Measurements from ENCODE around the gene APOL1.
A peak's percentile ranks its signal among the peaks of the same experiment; 100 is the strongest.
"Not testable (repeated sequence)": the region's sequence is repeated elsewhere in the genome, so short reads cannot be mapped to it uniquely, and the experiment has no call there.

Gene APOL1

GRCh38 chr22:36224245-36224644, 28.7 kb upstream of the APOL1 start:
- FAIRE-seq = no peak
- no peak for TF ChIP-seq POLR2AphosphoS5 (IDR thresholded peaks at IDR 0.05; ENCODE audit: low read depth, low read length)
- TF ChIP-seq PAX5 (IDR thresholded peaks at IDR 0.05; ENCODE audit: insufficient read depth, low read length, severe bottlenecking) = no peak
- TF ChIP-seq POLR2A (IDR thresholded peaks at IDR 0.05; ENCODE audit: low read depth, low read length) = no peak
- no peak for TF ChIP-seq TAF1 (IDR thresholded peaks at IDR 0.05; ENCODE audit: low read depth, low read length)
- TF ChIP-seq POU2F2 (IDR thresholded peaks at IDR 0.05; ENCODE audit: low read depth, low read length) = no peak
- no peak for TF ChIP-seq SPI1 (IDR thresholded peaks at IDR 0.05; ENCODE audit: low read depth, low read length)
- DNase-seq (ENCODE audit: insufficient read length, low spot score) = no peak

GRCh38 chr22:36225333-36225922, 27.5 kb upstream of the APOL1 start:
- no peak for FAIRE-seq
- TF ChIP-seq SPI1 (IDR thresholded peaks at IDR 0.05; ENCODE audit: low read depth, low read length) (no peak), TAF1 (IDR thresholded peaks at IDR 0.05; ENCODE audit: low read depth, low read length) (no peak), POLR2AphosphoS5 (IDR thresholded peaks at IDR 0.05; ENCODE audit: low read depth, low read length) (no peak), PAX5 (IDR thresholded peaks at IDR 0.05; ENCODE audit: insufficient read depth, low read length, severe bottlenecking) (no peak), POLR2A (IDR thresholded peaks at IDR 0.05; ENCODE audit: low read depth, low read length) (no peak), POU2F2 (IDR thresholded peaks at IDR 0.05; ENCODE audit: low read depth, low read length) (no peak)
- no peak for DNase-seq (ENCODE audit: insufficient read length, low spot score)

GRCh38 chr22:36226189-36226588, 26.7 kb upstream of the APOL1 start:
- DNase-seq (ENCODE audit: insufficient read length, low spot score) = no peak
- no peak for TF ChIP-seq POLR2A (IDR thresholded peaks at IDR 0.05; ENCODE audit: low read depth, low read length)
- TF ChIP-seq POLR2AphosphoS5 (IDR thresholded peaks at IDR 0.05; ENCODE audit: low read depth, low read length) = no peak
- TF ChIP-seq SPI1 (IDR thresholded peaks at IDR 0.05; ENCODE audit: low read depth, low read length) = no peak
- no peak for TF ChIP-seq POU2F2 (IDR thresholded peaks at IDR 0.05; ENCODE audit: low read depth, low read length)
- TF ChIP-seq PAX5 (IDR thresholded peaks at IDR 0.05; ENCODE audit: insufficient read depth, low read length, severe bottlenecking) = no peak
- TF ChIP-seq TAF1 (IDR thresholded peaks at IDR 0.05; ENCODE audit: low read depth, low read length) = no peak
- no peak for FAIRE-seq

- FAIRE-seq = no peak
- TF ChIP-seq SPI1 (IDR thresholded peaks at IDR 0.05; ENCODE audit: low read depth, low read length) = no peak
- TF ChIP-seq PAX5 (IDR thresholded peaks at IDR 0.05; ENCODE audit: insufficient read depth, low read length, severe bottlenecking) = no peak
- TF ChIP-seq POU2F2 (IDR thresholded peaks at IDR 0.05; ENCODE audit: low read depth, low read length) = no peak
- no peak for TF ChIP-seq TAF1 (IDR thresholded peaks at IDR 0.05; ENCODE audit: low read depth, low read length)
- no peak for TF ChIP-seq POLR2AphosphoS5 (IDR thresholded peaks at IDR 0.05; ENCODE audit: low read depth, low read length)
- no peak for TF ChIP-seq POLR2A (IDR thresholded peaks at IDR 0.05; ENCODE audit: low read depth, low read length)
- DNase-seq (ENCODE audit: insufficient read length, low spot score) = no peak
Observed at GRCh38 chr22:36227396-36227795, 25.5 kb upstream of the APOL1 start.

- no peak for FAIRE-seq
- TF ChIP-seq POLR2AphosphoS5 (IDR thresholded peaks at IDR 0.05; ENCODE audit: low read depth, low read length) (no peak), TAF1 (IDR thresholded peaks at IDR 0.05; ENCODE audit: low read depth, low read length) (no peak), POU2F2 (IDR thresholded peaks at IDR 0.05; ENCODE audit: low read depth, low read length) (no peak), SPI1 (IDR thresholded peaks at IDR 0.05; ENCODE audit: low read depth, low read length) (no peak), PAX5 (IDR thresholded peaks at IDR 0.05; ENCODE audit: insufficient read depth, low read length, severe bottlenecking) (no peak), POLR2A (IDR thresholded peaks at IDR 0.05; ENCODE audit: low read depth, low read length) (no peak)
- no peak for DNase-seq (ENCODE audit: insufficient read length, low spot score)
Observed at GRCh38 chr22:36227806-36228205, 25.1 kb upstream of the APOL1 start.

GRCh38 chr22:36228369-36228768, 24.6 kb upstream of the APOL1 start:
- FAIRE-seq = not testable (repeated sequence)

GRCh38 chr22:36228944-36229343, 24.0 kb upstream of the APOL1 start:
- no peak for FAIRE-seq
- TF ChIP-seq SPI1 (IDR thresholded peaks at IDR 0.05; ENCODE audit: low read depth, low read length) (no peak), POLR2AphosphoS5 (IDR thresholded peaks at IDR 0.05; ENCODE audit: low read depth, low read length) (no peak), PAX5 (IDR thresholded peaks at IDR 0.05; ENCODE audit: insufficient read depth, low read length, severe bottlenecking) (no peak), POU2F2 (IDR thresholded peaks at IDR 0.05; ENCODE audit: low read depth, low read length) (no peak), POLR2A (IDR thresholded peaks at IDR 0.05; ENCODE audit: low read depth, low read length) (no peak), TAF1 (IDR thresholded peaks at IDR 0.05; ENCODE audit: low read depth, low read length) (no peak)
- DNase-seq (ENCODE audit: insufficient read length, low spot score) = no peak

More at GRCh38 chr22:36228369-36228768, 24.6 kb upstream of the APOL1 start:
- DNase-seq (ENCODE audit: insufficient read length, low spot score) = not testable (repeated sequence)

- FAIRE-seq; DNase-seq (ENCODE audit: insufficient read length, low spot score): not testable (repeated sequence)
Observed at GRCh38 chr22:36229649-36230048, 23.3 kb upstream of the APOL1 start.

- peak; percentile 83 for FAIRE-seq
- DNase-seq (ENCODE audit: insufficient read length, low spot score) = not testable (repeated sequence)
Observed at GRCh38 chr22:36231051-36231450, 21.9 kb upstream of the APOL1 start.

- no peak for DNase-seq (ENCODE audit: insufficient read length, low spot score)
- FAIRE-seq = no peak
- TF ChIP-seq SPI1 (IDR thresholded peaks at IDR 0.05; ENCODE audit: low read depth, low read length) = no peak
- no peak for TF ChIP-seq POLR2A (IDR thresholded peaks at IDR 0.05; ENCODE audit: low read depth, low read length)
- TF ChIP-seq TAF1 (IDR thresholded peaks at IDR 0.05; ENCODE audit: low read depth, low read length) = no peak
- no peak for TF ChIP-seq PAX5 (IDR thresholded peaks at IDR 0.05; ENCODE audit: insufficient read depth, low read length, severe bottlenecking)
- no peak for TF ChIP-seq POLR2AphosphoS5 (IDR thresholded peaks at IDR 0.05; ENCODE audit: low read depth, low read length)
- no peak for TF ChIP-seq POU2F2 (IDR thresholded peaks at IDR 0.05; ENCODE audit: low read depth, low read length)
Observed at GRCh38 chr22:36232715-36233401, 20.1 kb upstream of the APOL1 start.

Measured in GM12891 (cell line).